ENCODE results near the gene RNF41. TPM values are rescaled to one million over a fixed set of nuclear protein-coding genes. Genes with fewer than 3 reads are reported as not detected.

Gene RNF41
- polyA plus RNA-seq, 1 donor, result 42.7 TPM

- no peak for DNase-seq (ENCODE audit: low read depth)
These were observed 22.0 kb upstream of the RNF41 start for GRCh38 chr12:56243731-56244181.

- DNase-seq (ENCODE audit: low read depth), result no peak
These were observed 21.3 kb upstream of the RNF41 start for GRCh38 chr12:56242986-56243385.

DNA sequence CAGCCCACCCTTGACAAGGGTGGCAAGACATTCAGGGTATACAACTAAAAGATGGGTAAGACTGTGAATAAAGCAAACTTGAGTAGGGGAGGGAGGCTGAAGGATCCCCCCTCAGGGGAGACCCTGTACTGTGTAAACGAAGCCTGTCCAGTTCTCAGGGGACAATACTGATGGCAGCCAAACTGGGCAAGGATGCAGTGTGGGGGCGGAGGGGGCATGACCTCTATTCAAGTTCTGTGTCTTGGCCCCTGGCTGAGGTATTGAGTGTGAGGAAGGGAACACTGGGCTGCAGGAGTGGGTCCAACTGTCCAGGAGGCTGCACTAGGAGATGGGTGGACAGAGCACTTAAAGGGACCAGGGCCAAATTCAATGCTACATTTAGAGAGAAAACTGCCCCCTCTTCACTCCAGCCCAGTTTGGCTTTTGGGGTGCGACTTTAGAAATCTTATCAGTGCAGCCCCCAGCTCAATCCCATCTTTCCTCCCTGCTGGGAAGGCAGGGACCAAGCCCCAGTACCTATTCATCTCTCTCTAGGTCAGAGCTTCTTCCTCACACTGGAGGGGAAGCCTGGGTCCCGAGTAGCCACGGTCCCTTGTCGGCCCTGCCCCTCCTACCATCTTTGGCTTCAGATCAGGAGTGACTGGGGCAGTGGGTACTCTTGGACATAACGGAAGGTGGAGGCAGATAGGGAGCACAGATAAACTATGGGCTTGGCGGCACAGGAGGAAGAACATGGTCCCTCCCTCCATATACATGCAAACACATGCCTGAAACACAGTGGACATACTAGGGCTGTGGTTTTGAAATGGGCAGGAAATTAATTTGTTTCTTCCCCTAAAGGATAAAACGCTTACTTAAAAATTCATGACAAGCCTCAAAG lies 19.9 kb upstream of the RNF41 start:
- no peak for DNase-seq (ENCODE audit: low read depth)

DNA sequence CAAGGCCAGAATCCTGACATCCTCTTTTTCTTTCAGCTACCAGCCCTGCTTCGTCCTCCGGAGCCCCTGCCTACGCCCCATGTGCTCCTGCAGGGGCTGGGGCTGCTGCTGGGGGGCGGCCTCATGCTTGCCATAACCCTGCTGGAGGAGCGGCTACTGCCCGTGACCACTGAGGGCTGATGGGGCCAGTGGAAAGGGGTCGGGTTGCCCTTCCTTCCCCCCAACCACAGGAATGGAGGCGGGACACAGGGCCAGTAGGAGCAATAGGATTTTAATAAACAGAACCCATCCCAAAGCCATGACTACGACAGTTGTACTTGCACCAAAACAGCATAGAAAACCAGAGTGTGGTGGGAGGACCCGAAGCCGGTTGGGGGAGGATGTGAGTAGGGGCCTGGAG lies 15.8 kb upstream of the RNF41 start:
- DNase-seq (ENCODE audit: low read depth), result no peak

GRCh38 chr12:56236985-56237384 lies 15.3 kb upstream of the RNF41 start:
- DNase-seq (ENCODE audit: low read depth), result no peak

DNA sequence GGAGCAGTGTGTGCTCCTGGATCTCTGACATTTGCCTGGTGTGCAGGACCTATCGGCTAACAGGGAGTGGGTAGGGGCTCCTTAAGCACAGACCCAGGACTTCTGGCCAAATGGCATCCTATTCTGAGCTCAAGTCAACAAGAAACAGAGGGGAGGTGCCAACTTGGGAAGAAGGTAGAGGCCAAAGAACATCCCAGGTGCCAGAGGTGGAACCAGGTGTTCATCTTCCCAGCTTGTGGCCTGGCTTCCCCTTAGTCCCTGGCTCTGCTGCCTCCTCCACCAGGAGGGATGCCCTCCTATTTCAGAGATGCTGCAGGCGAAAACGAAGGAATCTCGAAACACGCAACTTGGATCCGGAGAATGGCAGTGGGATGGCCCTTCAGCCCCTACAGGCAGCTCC lies 14.4 kb upstream of the RNF41 start:
- no peak for DNase-seq (ENCODE audit: low read depth)

GRCh38 chr12:56234746-56235436 lies 13.2 kb upstream of the RNF41 start:
- no peak for DNase-seq (ENCODE audit: low read depth)

GRCh38 chr12:56231184-56231582 lies 9.5 kb upstream of the RNF41 start:
- DNase-seq (ENCODE audit: low read depth), result no peak

GRCh38 chr12:56230432-56231183 lies 8.9 kb upstream of the RNF41 start:
- no peak for DNase-seq (ENCODE audit: low read depth)

- no peak for DNase-seq (ENCODE audit: low read depth)
These were observed 8.3 kb upstream of the RNF41 start, which contains the start of gene SLC39A5 for GRCh38 chr12:56229916-56230431. Gene SLC39A5 (plus strand): TSS chr12:56230051. CDS start chr12:56231275, 1,224 bp downstream.

DNA sequence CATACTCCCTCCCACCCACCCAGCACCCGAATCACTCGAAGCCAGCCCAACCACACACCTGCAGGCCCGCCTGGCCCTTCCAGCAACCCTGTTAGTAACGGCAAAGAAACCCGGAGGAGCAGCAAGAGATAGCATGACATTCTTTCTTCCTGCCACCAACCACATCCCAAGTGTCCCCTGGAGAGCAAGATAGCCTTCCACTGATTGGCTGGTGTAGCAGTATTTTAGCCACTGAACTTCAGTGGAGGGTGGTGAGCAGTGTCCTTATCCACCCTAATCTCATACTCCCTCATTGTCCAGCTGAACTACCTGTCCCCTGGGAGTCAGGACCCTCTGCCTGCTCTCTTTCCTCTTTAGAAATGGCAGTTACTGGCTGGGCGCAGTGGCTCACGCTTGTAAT lies 7.4 kb upstream of the RNF41 start:
- no peak for DNase-seq (ENCODE audit: low read depth)

- no peak for DNase-seq (ENCODE audit: low read depth)
These were observed 3.2 kb upstream of the RNF41 start for GRCh38 chr12:56224954-56225353.

DNA sequence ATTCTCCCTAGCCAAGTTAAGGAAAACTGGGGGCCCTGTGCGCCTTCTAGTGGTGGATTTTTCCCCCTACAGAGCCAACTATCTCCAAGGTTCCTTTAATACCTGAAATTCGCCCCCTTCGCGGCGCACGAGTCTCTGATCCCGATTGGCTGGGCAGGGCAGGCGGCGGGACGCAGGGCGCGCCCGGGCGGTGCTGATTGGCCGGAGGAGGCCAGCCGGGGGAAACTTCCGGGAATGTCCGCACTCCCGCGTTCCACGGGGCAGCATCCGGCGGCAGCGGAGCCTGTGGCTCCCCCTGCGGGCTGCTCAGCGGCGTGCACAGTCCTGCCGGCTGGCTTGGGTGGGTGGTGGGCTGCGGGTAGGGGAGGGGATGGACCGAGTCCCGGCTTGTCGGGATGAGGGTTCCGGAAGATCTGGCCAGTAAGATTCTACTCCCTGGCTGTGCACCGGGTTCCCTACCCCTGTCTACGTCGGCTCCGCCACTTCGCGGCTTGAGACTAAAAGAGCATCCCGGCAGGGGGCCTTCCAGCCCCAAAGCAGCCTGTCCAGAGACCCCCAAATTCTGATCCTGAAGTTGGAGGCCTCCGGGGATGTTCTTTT lies 2.5 kb upstream of the RNF41 start, which contains the start of gene NABP2:
Gene NABP2 (plus strand): TSS at position 241 of the 600 bp plus-strand sequence. CDS start 515 bp downstream, outside the sequence.
- peak; percentile 95 for DNase-seq (ENCODE audit: low read depth)

GRCh38 chr12:56223571-56224101 lies 1.9 kb upstream of the RNF41 start:
- DNase-seq (ENCODE audit: low read depth), result no peak

DNA sequence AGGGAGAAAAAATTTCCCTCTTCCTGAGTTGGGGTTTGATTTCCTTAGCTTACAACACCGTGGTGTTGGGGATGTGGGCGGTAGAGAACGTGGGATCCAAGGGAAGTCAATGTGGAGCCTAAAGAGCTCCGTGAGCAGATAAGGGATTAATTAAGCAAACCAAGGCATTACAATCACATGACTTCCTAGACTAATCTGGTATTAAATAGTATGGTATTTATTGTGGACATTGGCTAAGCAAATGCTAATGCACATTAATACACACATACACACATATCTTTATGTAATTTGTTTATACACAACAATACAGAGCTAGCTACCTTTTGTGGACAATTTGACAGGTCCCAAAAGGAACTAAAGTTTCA lies 791 bp upstream of the RNF41 start:
- DNase-seq (ENCODE audit: low read depth), result no peak

GRCh38 chr12:56221232-56221756 lies 428 bp downstream of the RNF41 start:
- no peak for DNase-seq (ENCODE audit: low read depth)

DNA sequence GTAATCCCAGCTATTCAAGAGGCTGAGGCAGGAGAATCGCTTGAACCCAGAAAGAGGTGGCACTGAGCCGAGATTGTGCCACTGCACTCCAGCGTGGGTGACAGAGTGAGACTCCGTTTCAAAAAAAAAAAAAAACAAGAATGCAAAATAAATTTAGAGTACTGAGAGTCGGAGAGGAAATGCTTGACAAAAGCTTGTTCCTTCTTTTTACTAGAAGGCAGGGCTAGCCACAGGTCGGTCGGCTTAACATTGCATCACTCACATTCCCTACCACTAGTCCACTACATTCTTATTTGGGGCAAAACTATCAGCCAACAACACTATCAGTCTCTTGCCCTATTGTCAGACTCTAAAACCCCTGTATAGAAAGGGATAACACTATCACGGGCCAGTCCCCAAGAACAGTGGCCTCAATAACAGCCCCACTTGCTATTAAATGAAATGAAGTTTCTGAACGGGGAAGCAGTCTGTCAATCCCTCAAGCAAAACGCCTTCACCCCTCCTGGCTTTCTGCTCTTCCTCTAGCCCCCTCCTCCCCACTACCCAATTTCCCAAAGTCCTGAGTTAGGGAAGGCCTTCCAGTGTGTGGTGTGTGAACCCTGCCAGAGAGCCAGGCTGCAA lies 1.0 kb downstream of the RNF41 start:
- DNase-seq (ENCODE audit: low read depth), result no peak

DNA sequence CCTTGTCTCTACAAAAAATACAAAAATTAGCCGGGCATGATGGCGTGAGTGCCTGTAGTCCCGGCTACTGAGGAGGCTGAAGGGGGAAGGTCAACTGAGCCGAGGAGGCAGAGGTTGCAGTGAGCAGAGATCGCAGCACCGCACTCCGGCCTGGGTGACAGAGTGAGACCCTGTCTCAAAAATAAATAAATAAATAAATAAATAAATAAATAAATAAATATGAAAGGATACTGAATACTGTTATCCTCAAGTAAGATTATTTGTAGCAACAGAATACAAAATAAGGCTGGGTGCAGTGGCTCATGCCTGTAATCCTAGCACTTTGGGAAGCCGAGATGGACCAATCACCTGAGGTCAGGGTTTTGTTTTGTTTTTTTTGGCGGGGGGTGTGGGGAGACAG lies 1.9 kb downstream of the RNF41 start:
- DNase-seq (ENCODE audit: low read depth), result no peak

DNA sequence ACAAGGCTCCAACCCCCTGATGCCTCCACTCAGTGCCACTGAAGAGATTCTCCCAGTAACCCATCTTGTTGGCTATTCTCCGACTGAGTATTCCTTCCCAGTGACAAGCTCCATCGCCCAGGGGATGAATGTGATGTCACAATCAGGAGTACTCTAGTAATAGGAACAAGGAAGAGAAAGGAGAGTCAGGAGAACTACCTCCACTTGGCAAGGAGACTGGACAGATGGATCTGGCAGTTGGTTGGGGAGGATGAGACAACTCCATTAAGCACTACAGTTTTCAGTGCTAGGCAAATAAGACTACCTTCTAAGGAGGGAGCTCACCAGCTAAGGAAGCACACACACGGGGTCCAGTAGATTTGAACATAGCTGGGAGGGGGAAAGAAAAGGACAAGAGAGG lies 5.3 kb downstream of the RNF41 start:
- no peak for DNase-seq (ENCODE audit: low read depth)

DNA sequence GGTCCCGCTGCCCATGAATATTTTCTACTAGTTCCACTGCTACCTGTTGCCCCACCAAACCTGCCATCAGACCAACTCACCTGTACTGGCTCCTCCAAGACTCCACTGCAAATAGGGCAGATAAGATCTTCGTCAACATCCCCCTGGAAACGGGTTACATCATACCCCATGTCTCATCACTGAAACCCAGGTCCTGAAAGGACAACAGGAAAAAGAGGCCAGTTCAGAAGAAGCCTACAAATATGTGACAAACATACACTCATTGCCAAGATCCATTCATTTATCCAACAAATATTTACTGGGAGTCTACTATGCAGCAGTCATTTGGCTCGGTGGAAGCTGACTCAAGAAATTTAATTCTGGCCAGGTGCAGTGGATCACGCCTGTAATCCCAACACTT lies 7.8 kb downstream of the RNF41 start:
- no peak for DNase-seq (ENCODE audit: low read depth)

- DNase-seq (ENCODE audit: low read depth), result no peak
These were observed 9.4 kb downstream of the RNF41 start for GRCh38 chr12:56212361-56212760.
